GM10847 (cell line): Measurements from ENCODE around the gene PALLD.

Experiments used
- POLR2A ChIP-seq: IDR thresholded peaks from 2 replicates; pipeline ENCODE4 v1.6.1; 2011; ENCODE audit not compliant: insufficient read length; ENCODE audit errors: extremely low read depth

Gene PALLD

GRCh38 chr4:168930413-168931196 is 433.8 kb downstream of the PALLD start:
- no peak for TF ChIP-seq POLR2A

- TF ChIP-seq POLR2A = no peak
These were observed 434.4 kb downstream of the PALLD start for GRCh38 chr4:168931215-168931650.

GRCh38 chr4:168932138-168932537 is 435.3 kb downstream of the PALLD start:
- no peak for TF ChIP-seq POLR2A

- no peak for TF ChIP-seq POLR2A
These were observed 436.6 kb downstream of the PALLD start for GRCh38 chr4:168933423-168933822.

- TF ChIP-seq POLR2A = no peak
These were observed 446.1 kb downstream of the PALLD start for GRCh38 chr4:168942985-168943384.

- no peak for TF ChIP-seq POLR2A
These were observed 448.4 kb downstream of the PALLD start for GRCh38 chr4:168945291-168945690.

GRCh38 chr4:168955674-168956073 is 458.8 kb downstream of the PALLD start:
- TF ChIP-seq POLR2A = no peak

- no peak for TF ChIP-seq POLR2A
These were observed 463.9 kb downstream of the PALLD start for GRCh38 chr4:168960716-168961115.

- no peak for TF ChIP-seq POLR2A
These were observed 475.7 kb downstream of the PALLD start for GRCh38 chr4:168972596-168972995.
